Fibroblast of villous mesenchyme (primary cell): Measurements from ENCODE around the gene NDUFV2. TPM values are rescaled to one million over a fixed set of nuclear protein-coding genes. Genes with fewer than 3 reads are reported as not detected.
A peak's percentile ranks its signal among the peaks of the same experiment; 100 is the strongest.

ENCODE experiments used
- DNase-seq: peaks from one replicate; pipeline ENCODE4 v3.0.0-alpha.2; 2010; ENCODE audit warnings: low read depth
- H3K4me3 ChIP-seq: 2 replicates; pipeline ENCODE4 v1.5.1; 2011; ENCODE audit warnings: low read depth, mild to moderate bottlenecking, low read length
- total RNA-seq: library from RNA; depleted of rRNA; stranded (reverse); fragments of >200 nt; gene quantifications from 2 replicates; pipeline ENCODE4 v1.2.3, GENCODE V29; 2012
- TF ChIP-seq, protein P1 (sequence below): IDR thresholded peaks from 2 replicates; pipeline ENCODE4 v1.5.1; 2012; ENCODE audit warnings: low read depth, mild to moderate bottlenecking, low read length; ENCODE audit not compliant: insufficient read depth

NDUFV2 gene
- 115 and 127 TPM in 2 replicates for total RNA-seq

DNA sequence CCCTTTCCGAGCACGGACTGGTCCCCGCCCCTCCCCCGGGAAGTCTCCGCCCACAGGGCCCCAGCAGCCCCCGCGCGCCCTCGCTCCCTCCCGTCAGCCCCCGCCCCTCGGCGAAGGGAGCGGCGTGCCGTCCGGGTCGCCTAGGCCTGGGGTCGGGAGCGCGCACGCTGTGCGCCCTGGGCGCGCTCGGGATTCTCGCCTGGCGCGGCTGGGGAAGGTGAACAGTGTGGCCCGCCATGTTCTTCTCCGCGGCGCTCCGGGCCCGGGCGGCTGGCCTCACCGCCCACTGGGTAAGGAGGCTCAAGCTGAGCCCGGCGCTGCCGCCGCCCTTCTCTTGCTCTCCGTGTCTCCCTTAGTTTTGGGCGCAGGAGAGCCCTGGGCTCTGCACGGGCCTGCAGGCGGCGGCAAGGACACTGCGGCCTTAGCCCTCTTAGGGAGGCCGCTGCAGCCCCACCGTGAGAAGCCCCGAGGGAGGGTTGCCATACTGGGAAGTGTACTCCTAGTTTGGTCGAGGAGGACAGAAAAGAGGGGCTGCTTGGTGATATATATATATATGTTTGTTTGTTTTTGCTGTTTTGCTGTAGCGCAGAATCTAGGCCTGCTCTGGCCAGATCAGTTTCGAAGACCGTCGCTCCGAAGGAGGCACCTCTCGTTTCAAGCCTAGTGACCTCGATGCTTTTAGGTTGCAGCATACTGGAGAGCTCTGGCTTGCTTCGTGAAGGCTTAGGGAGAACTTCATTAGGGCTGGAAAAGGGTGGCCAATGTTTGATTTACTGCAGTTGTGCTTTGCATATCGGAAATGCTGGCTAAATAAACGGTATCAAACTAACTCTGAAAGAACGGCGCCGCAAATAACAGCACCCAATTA is at the start of gene NDUFV2:
NDUFV2 (plus strand) TSS at position 192 of the 868 bp plus-strand sequence; CDS start at position 237, 45 bp downstream.
- TF ChIP-seq, protein P1, sequence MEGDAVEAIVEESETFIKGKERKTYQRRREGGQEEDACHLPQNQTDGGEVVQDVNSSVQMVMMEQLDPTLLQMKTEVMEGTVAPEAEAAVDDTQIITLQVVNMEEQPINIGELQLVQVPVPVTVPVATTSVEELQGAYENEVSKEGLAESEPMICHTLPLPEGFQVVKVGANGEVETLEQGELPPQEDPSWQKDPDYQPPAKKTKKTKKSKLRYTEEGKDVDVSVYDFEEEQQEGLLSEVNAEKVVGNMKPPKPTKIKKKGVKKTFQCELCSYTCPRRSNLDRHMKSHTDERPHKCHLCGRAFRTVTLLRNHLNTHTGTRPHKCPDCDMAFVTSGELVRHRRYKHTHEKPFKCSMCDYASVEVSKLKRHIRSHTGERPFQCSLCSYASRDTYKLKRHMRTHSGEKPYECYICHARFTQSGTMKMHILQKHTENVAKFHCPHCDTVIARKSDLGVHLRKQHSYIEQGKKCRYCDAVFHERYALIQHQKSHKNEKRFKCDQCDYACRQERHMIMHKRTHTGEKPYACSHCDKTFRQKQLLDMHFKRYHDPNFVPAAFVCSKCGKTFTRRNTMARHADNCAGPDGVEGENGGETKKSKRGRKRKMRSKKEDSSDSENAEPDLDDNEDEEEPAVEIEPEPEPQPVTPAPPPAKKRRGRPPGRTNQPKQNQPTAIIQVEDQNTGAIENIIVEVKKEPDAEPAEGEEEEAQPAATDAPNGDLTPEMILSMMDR: no peak
- peak within 1 kb of the TSS; percentile 63 for H3K4me3 ChIP-seq
- DNase-seq: peak; percentile 95

DNA sequence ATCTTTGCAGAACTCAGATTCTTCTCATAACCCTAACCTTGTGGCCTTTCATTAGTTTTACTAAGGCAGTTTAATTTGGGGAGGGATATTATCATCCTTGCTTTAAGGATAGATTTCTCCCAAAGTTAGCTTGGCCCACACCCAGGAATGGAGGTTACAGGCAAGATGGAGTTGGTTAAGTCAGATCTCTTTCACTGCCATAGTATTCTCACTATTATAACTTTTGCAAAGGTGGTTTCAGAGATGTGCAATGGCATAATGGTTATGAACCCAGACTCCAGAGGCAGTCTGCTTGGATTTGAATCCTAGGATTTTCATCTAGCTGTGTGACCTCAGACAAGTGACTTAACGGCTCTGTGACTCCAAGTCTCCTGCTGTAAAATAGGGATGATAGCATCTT is 48.7 kb upstream of the NDUFV2 start:
- DNase-seq: no peak
- TF ChIP-seq, protein P1: no peak
- no peak overlapping the region for H3K4me3 ChIP-seq

GRCh38 chr18:9055185-9055584 is 47.3 kb upstream of the NDUFV2 start:
- H3K4me3 ChIP-seq: no peak overlapping the region
- TF ChIP-seq, protein P1: peak; percentile 21
- DNase-seq: peak; percentile 73

- TF ChIP-seq, protein P1: no peak
- no peak overlapping the region for H3K4me3 ChIP-seq
- DNase-seq: no peak
These were observed 46.9 kb upstream of the NDUFV2 start for GRCh38 chr18:9055626-9056025.

- no peak for DNase-seq
- no peak overlapping the region for H3K4me3 ChIP-seq
- TF ChIP-seq, protein P1: no peak
These were observed 44.9 kb upstream of the NDUFV2 start for GRCh38 chr18:9057646-9058045.

- TF ChIP-seq, protein P1: no peak
- no peak overlapping the region for H3K4me3 ChIP-seq
- peak; percentile 39 for DNase-seq
These were observed 44.1 kb upstream of the NDUFV2 start for GRCh38 chr18:9058406-9058805.

DNA sequence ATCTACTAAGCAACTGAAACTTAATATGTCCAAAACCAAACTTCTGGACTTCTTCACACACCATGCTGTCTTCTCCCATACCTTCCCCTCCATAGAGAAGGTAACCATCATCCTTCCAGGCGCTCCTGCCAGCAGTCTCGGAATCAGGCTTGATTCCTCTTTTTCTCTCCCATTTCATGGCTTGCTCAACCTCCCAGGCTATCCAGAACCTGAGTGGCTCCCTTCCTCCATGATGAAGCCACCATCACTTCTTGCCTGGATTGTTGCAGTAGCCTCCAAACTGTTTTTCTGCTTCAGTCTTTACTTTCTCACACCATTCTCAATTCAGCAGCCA is 40.1 kb upstream of the NDUFV2 start:
- TF ChIP-seq, protein P1: no peak
- DNase-seq: no peak
- no peak overlapping the region for H3K4me3 ChIP-seq
